IMR-90 (cell line): ENCODE results near the gene TM4SF4. TPM values are rescaled to one million over a fixed set of nuclear protein-coding genes. Genes with fewer than 3 reads are reported as not detected.
A peak's percentile ranks its signal among the peaks of the same experiment; 100 is the strongest.

ENCODE experiments used
- ATAC-seq: fragments of 200-7000 bp; cut with Tn5 transposase; 2 replicates; pipeline ENCODE4 v1.9.1; 2020; ENCODE audit warnings: low read depth, mild to moderate bottlenecking, moderate library complexity
- BruUV-seq: library from RNA; stranded (reverse); fragments of 400-500 nt; replicated peaks from 2 replicates; lab custom pipeline; 2021; lab: Mats Ljungman, UMichigan
- CTCF ChIA-PET: fragments of 300-600 bp; formaldehyde crosslinking; extraction: SDS; loops from one replicate; lab custom pipeline; 2021; ENCODE audit warnings: antibody characterized with exemption; lab: Yijun Ruan, JAX
- POLR2A ChIA-PET: fragments of 300-600 bp; sonication (Branson Sonifier 250); formaldehyde crosslinking; loops from one replicate; lab custom pipeline; 2022; ENCODE audit warnings: antibody characterized with exemption; ENCODE audit not compliant: unreplicated experiment; lab: Charles Lee
- DNase-seq: peaks from one replicate; pipeline ENCODE4 v3.0.0; 2013
- H2AFZ ChIP-seq: replicated peaks from 2 replicates; pipeline ENCODE3; 2013; ENCODE audit warnings: low read length, mild to moderate bottlenecking; ENCODE audit not compliant: poor library complexity
- H2AK5ac ChIP-seq: 2 replicates; pipeline ENCODE4 v1.6.1; 2013; ENCODE audit warnings: low read depth, low read length, inconsistent platforms
- H2AK9ac ChIP-seq: replicated peaks from 2 replicates; pipeline ENCODE3; 2013; ENCODE audit warnings: mild to moderate bottlenecking, low read depth, low read length, moderate library complexity; ENCODE audit not compliant: poor library complexity
- H2BK120ac ChIP-seq: 2 replicates; pipeline ENCODE4 v1.6.1; 2013; ENCODE audit warnings: low read depth, low read length, inconsistent platforms
- H2BK15ac ChIP-seq: 3 replicates; pipeline ENCODE4 v1.6.1; 2013; ENCODE audit warnings: low read depth, low read length, inconsistent platforms
- H2BK20ac ChIP-seq: 2 replicates; pipeline ENCODE4 v1.6.1; 2013; ENCODE audit warnings: low read depth, mild to moderate bottlenecking, inconsistent platforms, low read length, moderate library complexity
- H2BK5ac ChIP-seq: 2 replicates; pipeline ENCODE4 v1.6.1; 2013; ENCODE audit warnings: mild to moderate bottlenecking, low read depth, low read length, inconsistent platforms; ENCODE audit not compliant: poor library complexity, severe bottlenecking
- H3K14ac ChIP-seq: replicated peaks from 2 replicates; pipeline ENCODE4 v1.6.1; 2013; ENCODE audit warnings: low read depth, low read length, inconsistent platforms
- H3K18ac ChIP-seq: 2 replicates; pipeline ENCODE4 v1.6.1; 2013; ENCODE audit warnings: low read depth, low read length, control low read depth
- H3K23ac ChIP-seq: 2 replicates; pipeline ENCODE4 v1.6.1; 2013; ENCODE audit warnings: low read depth, low read length, inconsistent platforms
- H3K27ac ChIP-seq: 2 replicates; pipeline ENCODE4 v1.5.1; 2013; ENCODE audit warnings: mild to moderate bottlenecking, control low read depth, low read length; ENCODE audit not compliant: insufficient read depth
- H3K27me3 ChIP-seq: 2 replicates; pipeline ENCODE4 v1.6.1; 2013; ENCODE audit warnings: low read length; ENCODE audit not compliant: control insufficient read depth, insufficient read depth
- H3K36me3 ChIP-seq: 2 replicates; pipeline ENCODE4 v1.6.1; 2013; ENCODE audit warnings: low read length, mixed read lengths; ENCODE audit not compliant: control insufficient read depth, insufficient read depth
- H3K4ac ChIP-seq: 2 replicates; pipeline ENCODE4 v1.6.1; 2013; ENCODE audit warnings: low read depth, low read length, inconsistent platforms
- H3K4me1 ChIP-seq: 2 replicates; pipeline ENCODE4 v1.6.1; 2013; ENCODE audit warnings: low read length, mixed read lengths; ENCODE audit not compliant: control insufficient read depth, insufficient read depth
- H3K4me2 ChIP-seq: 2 replicates; pipeline ENCODE4 v1.6.1; 2013; ENCODE audit warnings: low read depth, mild to moderate bottlenecking, control low read depth, low read length, moderate library complexity
- H3K4me3 ChIP-seq: 2 replicates; pipeline ENCODE4 v1.5.1; 2013; ENCODE audit warnings: low read depth, mild to moderate bottlenecking, control low read depth, low read length, moderate library complexity; ENCODE audit not compliant: insufficient read depth
- H3K56ac ChIP-seq: 2 replicates; pipeline ENCODE4 v1.6.1; 2013; ENCODE audit warnings: low read length, inconsistent platforms; ENCODE audit not compliant: insufficient read depth; ENCODE audit errors: extremely low read depth
- H3K79me1 ChIP-seq, 2 experiments: 2 replicates each; pipeline ENCODE4 v1.6.1; 2013; ENCODE audit warnings: low read length in 2 of 2, inconsistent platforms in 1 of 2, low read depth in 1 of 2
- H3K9ac ChIP-seq: 2 replicates; pipeline ENCODE4 v1.6.1; 2013; ENCODE audit warnings: low read depth, low read length, control low read depth
- H3K9me1 ChIP-seq: 2 replicates; pipeline ENCODE4 v1.6.1; 2013; ENCODE audit warnings: low read length, inconsistent platforms; ENCODE audit not compliant: insufficient read depth
- H3K9me3 ChIP-seq: 2 replicates; pipeline ENCODE4 v1.6.1; 2013; ENCODE audit warnings: low read length; ENCODE audit not compliant: control insufficient read depth, insufficient read depth
- H4K20me1 ChIP-seq: 2 replicates; pipeline ENCODE4 v1.6.1; 2013; ENCODE audit warnings: low read length, inconsistent platforms; ENCODE audit not compliant: insufficient read depth
- H4K5ac ChIP-seq: 2 replicates; pipeline ENCODE4 v1.6.1; 2013; ENCODE audit warnings: mild to moderate bottlenecking, low read depth, low read length, control low read depth
- H4K8ac ChIP-seq, 2 experiments: 2 replicates each; pipeline ENCODE4 v1.6.1; 2013; ENCODE audit warnings: low read depth in 2 of 2, low read length in 2 of 2, control low read depth in 1 of 2, inconsistent platforms in 1 of 2
- H4K91ac ChIP-seq: 2 replicates; pipeline ENCODE4 v1.6.1; 2013; ENCODE audit warnings: low read depth, low read length, inconsistent platforms; ENCODE audit not compliant: insufficient read depth
- BHLHE40 ChIP-seq: fragments of 150-350 bp; IDR thresholded peaks from 2 replicates; pipeline ENCODE4 v1.6.1; 2016; ENCODE audit warnings: mild to moderate bottlenecking, low read depth, low read length
- CEBPB ChIP-seq: IDR thresholded peaks from 2 replicates; pipeline ENCODE4 v1.6.1; 2012; ENCODE audit warnings: low read depth, low read length, improper control_type of control experiment
- CHD1 ChIP-seq: IDR thresholded peaks from 2 replicates; pipeline ENCODE4 v1.6.1; 2012; ENCODE audit warnings: low read depth, low read length, improper control_type of control experiment
- MAFK ChIP-seq: IDR thresholded peaks from 2 replicates; pipeline ENCODE4 v1.6.1; 2012; ENCODE audit warnings: low read depth, low read length, improper control_type of control experiment
- MAZ ChIP-seq: IDR thresholded peaks from 2 replicates; pipeline ENCODE4 v1.6.1; 2012; ENCODE audit warnings: low read depth, mild to moderate bottlenecking, low read length, improper control_type of control experiment, moderate library complexity, borderline replicate concordance
- MXI1 ChIP-seq: IDR thresholded peaks from 2 replicates; pipeline ENCODE4 v1.6.1; 2012; ENCODE audit warnings: low read depth, mild to moderate bottlenecking, low read length, moderate library complexity, borderline replicate concordance
- NFE2L2 ChIP-seq: fragments of 150-350 bp; IDR thresholded peaks from 2 replicates; pipeline ENCODE4 v1.6.1; 2016; ENCODE audit warnings: low read depth, mild to moderate bottlenecking, low read length
- POLR2A ChIP-seq: IDR thresholded peaks from 2 replicates; pipeline ENCODE4 v1.6.1; 2012; ENCODE audit warnings: mild to moderate bottlenecking, low read depth, low read length
- RCOR1 ChIP-seq: IDR thresholded peaks from 2 replicates; pipeline ENCODE4 v1.6.1; 2012; ENCODE audit warnings: mild to moderate bottlenecking, low read length, improper control_type of control experiment; ENCODE audit not compliant: insufficient replicate concordance
- RFX5 ChIP-seq: IDR thresholded peaks from 2 replicates; pipeline ENCODE4 v1.8.0; 2012; ENCODE audit warnings: low read depth, mild to moderate bottlenecking, low read length, moderate library complexity
- SMC3 ChIP-seq: fragments of 150-350 bp; IDR thresholded peaks from 2 replicates; pipeline ENCODE4 v1.6.1; 2016; ENCODE audit warnings: low read depth, mild to moderate bottlenecking, antibody characterized with exemption, low read length, moderate library complexity
- WGBS, 2 experiments: methylation state at CpG; one replicate each; pipeline versions ENCODE4 v1.1.5 to v1.1.7; 2013; ENCODE audit warnings: missing lambda C conversion rate in 2 of 2; ENCODE audit not compliant: insufficient read length in 1 of 2; ENCODE audit errors: extremely low coverage in 2 of 2; 5-methylcytosine and 5-hydroxymethylcytosine counted together
- dilution Hi-C: fragments of 300-500 bp; cut with HindIII; formaldehyde crosslinking; loops from one replicate; pipeline ENCODE4 v1.14.3; 2018; ENCODE audit warnings: low sequenced_read_pairs; ENCODE audit not compliant: unreplicated experiment
- in situ Hi-C: fragments of 300-500 bp; cut with MboI; formaldehyde crosslinking; loops from 3 replicates; pipeline ENCODE4 v1.14.3; 2019; ENCODE audit warnings: low sequenced_read_pairs, inconsistent platforms, mixed read lengths
- intact Hi-C: fragments of 100-400 bp; cut with micrococcal nuclease; formaldehyde crosslinking; loops from 2 replicates; pipeline ENCODE4 v1.10.0; 2022
- polyA plus RNA-seq, 3 experiments: library from polyadenylated mRNA; depleted of rRNA; stranded (reverse); fragments of >200 nt; gene quantifications; 2 replicates each; pipeline ENCODE4 v1.2.3, GENCODE V29; 2012; ENCODE audit warnings: low replicate concordance in 1 of 3
- total RNA-seq: library from RNA; depleted of rRNA; stranded (reverse); fragments of >200 nt; gene quantifications from 2 replicates; pipeline ENCODE4 v1.2.3, GENCODE V29; 2012
- TF ChIP-seq, protein P1 (sequence below): conservative IDR thresholded peaks from 2 replicates; pipeline ENCODE4 v1.5.1; 2012; ENCODE audit warnings: mild to moderate bottlenecking, low read depth, low read length, improper control_type of control experiment
- TF ChIP-seq, protein P2 (sequence below): fragments of 150-350 bp; IDR thresholded peaks from 2 replicates; pipeline ENCODE4 v1.6.1; 2016; ENCODE audit warnings: low read depth, mild to moderate bottlenecking, low read length, moderate library complexity, borderline replicate concordance
- TF ChIP-seq, protein P3 (sequence below): fragments of 150-350 bp; IDR thresholded peaks from 2 replicates; pipeline ENCODE4 v1.6.1; 2017; ENCODE audit warnings: mild to moderate bottlenecking, antibody characterized with exemption, low read length, low read depth

TM4SF4 gene
- total and polyA plus RNA-seq, 2 of the 4 experiments (the other 2 are of a cell fraction): 0.60 to 1.6 TPM

- H4K5ac ChIP-seq: no peak overlapping the region
- no peak overlapping the region for H3K4me3 ChIP-seq
- no peak overlapping the region for H4K91ac ChIP-seq
- in situ Hi-C loops: no loop called here
- ChIA-PET POLR2A (no interaction called here), CTCF (interaction anchor here (1.2 kb wide), 1 partner anchor 14 kb away, joined by 3 read pairs; no protein-coding TSS in a partner anchor)
- ATAC-seq: no peak
- no peak overlapping the region for H3K23ac ChIP-seq
- H3K27me3 ChIP-seq: no peaks in the 10 kb centered on the region
- no peaks in the 10 kb centered on the region for H4K20me1 ChIP-seq
- no peaks in the 10 kb centered on the region; the same call in 1 of the 2 replicates for H3K9me3 ChIP-seq
- H3K4ac ChIP-seq: no peak overlapping the region
- H3K18ac ChIP-seq: no peak overlapping the region
- WGBS, 2 experiments: 90% methylated on average over 2 of the region's 6 CpGs; no CpG with 5 or more reads in 1 of the 2 experiments
- H2BK20ac ChIP-seq: no peak overlapping the region
- no TSS peak for BruUV-seq
- DNase-seq: no peak
- H3K79me1 ChIP-seq: no peaks in the 10 kb centered on the region
- H2AFZ ChIP-seq: no peak overlapping the region
- 0 out of 2 replicates have a peak overlapping the region, but pooled peaks have one; percentile 25 for H2BK120ac ChIP-seq
- no peak overlapping the region for H2AK9ac ChIP-seq
- H3K14ac ChIP-seq: no peak overlapping the region
- H2AK5ac ChIP-seq: peak overlapping the region; percentile 48; the same call in 1 of the 2 replicates
- H3K56ac ChIP-seq: no peak overlapping the region
- no peaks in the 10 kb centered on the region for H3K9me1 ChIP-seq
- H3K36me3 ChIP-seq: no peaks in the 10 kb centered on the region
- H3K4me1 ChIP-seq: no peaks in the 10 kb centered on the region
- H3K4me2 ChIP-seq: no peak overlapping the region
- intact Hi-C loops: no loop called here
- no peak overlapping the region for H2BK15ac ChIP-seq
- no peak overlapping the region for H3K27ac ChIP-seq
- H3K9ac ChIP-seq: no peak overlapping the region
- no peak overlapping the region for H2BK5ac ChIP-seq
- no peak overlapping the region for H4K8ac ChIP-seq
- dilution Hi-C loops: no loop called here
- TF ChIP-seq SMC3: no peak
- no peak for TF ChIP-seq CHD1
- TF ChIP-seq, protein P1, sequence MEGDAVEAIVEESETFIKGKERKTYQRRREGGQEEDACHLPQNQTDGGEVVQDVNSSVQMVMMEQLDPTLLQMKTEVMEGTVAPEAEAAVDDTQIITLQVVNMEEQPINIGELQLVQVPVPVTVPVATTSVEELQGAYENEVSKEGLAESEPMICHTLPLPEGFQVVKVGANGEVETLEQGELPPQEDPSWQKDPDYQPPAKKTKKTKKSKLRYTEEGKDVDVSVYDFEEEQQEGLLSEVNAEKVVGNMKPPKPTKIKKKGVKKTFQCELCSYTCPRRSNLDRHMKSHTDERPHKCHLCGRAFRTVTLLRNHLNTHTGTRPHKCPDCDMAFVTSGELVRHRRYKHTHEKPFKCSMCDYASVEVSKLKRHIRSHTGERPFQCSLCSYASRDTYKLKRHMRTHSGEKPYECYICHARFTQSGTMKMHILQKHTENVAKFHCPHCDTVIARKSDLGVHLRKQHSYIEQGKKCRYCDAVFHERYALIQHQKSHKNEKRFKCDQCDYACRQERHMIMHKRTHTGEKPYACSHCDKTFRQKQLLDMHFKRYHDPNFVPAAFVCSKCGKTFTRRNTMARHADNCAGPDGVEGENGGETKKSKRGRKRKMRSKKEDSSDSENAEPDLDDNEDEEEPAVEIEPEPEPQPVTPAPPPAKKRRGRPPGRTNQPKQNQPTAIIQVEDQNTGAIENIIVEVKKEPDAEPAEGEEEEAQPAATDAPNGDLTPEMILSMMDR: no peak
- TF ChIP-seq NFE2L2: no peak
- TF ChIP-seq, protein P2, sequence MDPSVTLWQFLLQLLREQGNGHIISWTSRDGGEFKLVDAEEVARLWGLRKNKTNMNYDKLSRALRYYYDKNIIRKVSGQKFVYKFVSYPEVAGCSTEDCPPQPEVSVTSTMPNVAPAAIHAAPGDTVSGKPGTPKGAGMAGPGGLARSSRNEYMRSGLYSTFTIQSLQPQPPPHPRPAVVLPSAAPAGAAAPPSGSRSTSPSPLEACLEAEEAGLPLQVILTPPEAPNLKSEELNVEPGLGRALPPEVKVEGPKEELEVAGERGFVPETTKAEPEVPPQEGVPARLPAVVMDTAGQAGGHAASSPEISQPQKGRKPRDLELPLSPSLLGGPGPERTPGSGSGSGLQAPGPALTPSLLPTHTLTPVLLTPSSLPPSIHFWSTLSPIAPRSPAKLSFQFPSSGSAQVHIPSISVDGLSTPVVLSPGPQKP: no peak
- no peak for TF ChIP-seq BHLHE40
- TF ChIP-seq MAFK: no peak
- TF ChIP-seq RFX5: no peak
- no peak for TF ChIP-seq MXI1
- no peak for TF ChIP-seq RCOR1
- TF ChIP-seq, protein P3, sequence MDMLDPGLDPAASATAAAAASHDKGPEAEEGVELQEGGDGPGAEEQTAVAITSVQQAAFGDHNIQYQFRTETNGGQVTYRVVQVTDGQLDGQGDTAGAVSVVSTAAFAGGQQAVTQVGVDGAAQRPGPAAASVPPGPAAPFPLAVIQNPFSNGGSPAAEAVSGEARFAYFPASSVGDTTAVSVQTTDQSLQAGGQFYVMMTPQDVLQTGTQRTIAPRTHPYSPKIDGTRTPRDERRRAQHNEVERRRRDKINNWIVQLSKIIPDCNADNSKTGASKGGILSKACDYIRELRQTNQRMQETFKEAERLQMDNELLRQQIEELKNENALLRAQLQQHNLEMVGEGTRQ: no peak
- TF ChIP-seq MAZ: no peak
- no peak for TF ChIP-seq CEBPB
- TF ChIP-seq POLR2A: no peak
Observed at GRCh38 chr3:149435996-149436885, 38.3 kb upstream of the TM4SF4 start.
